Measurements from ENCODE around the gene ZC3H10.

- TF ChIP-seq CTCF (IDR thresholded peaks at IDR 0.05; ENCODE audit: insufficient read depth, low read depth, low read length) (no peak), EZH2 (IDR thresholded peaks at IDR 0.05; ENCODE audit: insufficient read depth, low read length) (no peak)
Measured at GRCh38 chr12:56155256-56155845, 37.3 kb downstream of the ZC3H10 start.
